Stimulated activated CD4-positive, alpha-beta T cell treated with anti-CD3 and anti-CD28 coated beads, Interleukin-15, amount 100 ng/mL, for 1 hour (primary cell): ENCODE measurements around the gene ARHGAP24.

Experiments
- DNase-seq, 2 donors: peaks; one replicate each; pipeline ENCODE4 v3.0.0-alpha.2; 2020; ENCODE audit warnings: low read depth in 1 of 2, low spot score in 1 of 2

ARHGAP24 gene

DNA sequence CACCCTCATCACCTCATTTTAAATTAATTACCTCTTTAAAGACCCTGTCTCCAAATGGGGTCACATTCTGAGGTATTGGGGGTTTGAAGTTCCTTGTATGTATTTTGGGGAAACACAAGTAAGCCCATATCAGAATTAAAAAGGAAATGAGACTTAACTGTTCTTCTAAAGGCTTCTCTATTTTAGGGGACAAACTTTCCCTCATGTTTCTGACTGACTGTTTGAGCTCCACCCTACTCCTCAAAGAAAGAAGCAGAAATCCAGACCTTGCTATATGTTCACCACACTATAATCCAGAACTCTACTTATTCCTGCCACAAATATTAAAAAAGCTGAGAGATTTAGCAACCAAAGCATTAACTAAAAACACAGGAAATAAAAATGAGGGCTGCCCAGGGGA is 258.8 kb downstream of the ARHGAP24 start:
- DNase-seq = no peak

DNA sequence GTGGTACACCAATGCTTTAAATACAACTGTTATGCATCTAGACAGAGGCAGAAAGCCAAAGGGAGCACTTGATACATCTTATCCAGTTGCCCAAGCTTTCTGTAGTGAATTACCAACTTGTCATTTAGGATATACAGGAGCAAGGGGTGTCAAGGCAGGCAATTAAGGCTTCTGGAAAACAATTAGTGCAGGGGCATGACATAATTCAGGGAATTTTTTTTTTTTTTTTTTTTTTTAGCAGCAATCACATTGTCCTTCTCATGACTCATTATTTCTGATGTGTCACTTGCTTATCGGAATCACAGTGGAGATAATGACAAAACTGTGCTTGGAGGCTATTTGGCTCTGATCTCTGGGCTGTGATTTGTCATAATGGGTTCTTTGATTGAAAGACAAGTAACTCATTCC is 259.5 kb downstream of the ARHGAP24 start:
- no peak for DNase-seq

DNA sequence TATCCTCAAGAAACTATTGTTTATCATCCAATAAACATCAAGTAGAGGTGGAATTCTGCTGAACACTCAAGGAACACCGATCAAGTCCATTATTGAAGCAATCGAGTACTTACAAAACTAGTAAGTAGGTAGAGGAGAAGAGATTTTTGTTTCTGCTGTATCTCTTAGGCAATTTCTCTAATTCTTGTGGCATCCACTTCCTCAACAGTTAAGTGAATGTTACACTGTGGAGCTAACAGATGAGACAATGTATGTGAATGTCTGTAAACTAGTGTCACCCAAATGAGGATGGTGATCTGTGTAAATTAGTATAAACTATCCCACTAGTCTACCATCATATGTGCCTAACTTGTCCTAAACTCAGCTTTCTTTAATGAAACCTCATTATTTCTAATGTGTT is 261.6 kb downstream of the ARHGAP24 start:
- DNase-seq = no peak

DNA sequence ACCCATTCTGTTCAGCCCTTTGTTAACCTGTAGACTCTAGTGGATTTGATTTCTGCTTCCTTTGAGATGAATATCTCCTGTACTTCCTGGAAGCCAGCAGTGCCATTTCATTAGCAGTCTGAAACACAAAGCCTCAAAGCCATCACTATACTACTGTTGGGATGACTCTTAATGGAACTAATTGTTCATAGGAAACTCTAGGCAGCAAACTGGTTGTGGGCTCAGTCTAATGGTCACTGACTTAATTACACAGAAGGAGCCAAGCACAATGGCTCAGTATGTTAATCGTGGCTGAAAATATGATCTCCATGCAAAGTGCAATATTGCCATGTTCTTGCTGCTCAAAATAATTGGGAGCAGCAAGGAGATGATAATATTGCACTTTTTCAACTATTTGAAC is 262.3 kb downstream of the ARHGAP24 start:
- DNase-seq = no peak

DNA sequence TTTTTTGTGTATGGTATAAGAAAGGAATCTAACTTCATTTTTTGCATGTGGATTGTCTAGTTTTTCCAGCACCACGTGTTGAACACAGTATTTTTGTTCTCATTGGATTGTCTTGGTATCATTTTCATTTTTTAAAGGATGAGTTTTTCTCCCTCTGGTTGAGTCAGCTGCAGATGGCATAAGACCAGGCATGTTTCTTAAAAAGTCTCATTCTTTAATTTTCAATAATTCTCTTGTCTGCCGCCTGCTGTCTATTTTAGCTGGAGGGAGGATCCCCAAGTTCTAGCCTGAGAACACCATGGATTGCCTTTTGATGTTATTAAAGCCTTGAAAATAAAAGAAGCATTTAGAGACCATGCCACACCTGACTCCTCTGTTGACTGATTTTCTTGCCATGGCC is 263.8 kb downstream of the ARHGAP24 start:
- no peak for DNase-seq

DNA sequence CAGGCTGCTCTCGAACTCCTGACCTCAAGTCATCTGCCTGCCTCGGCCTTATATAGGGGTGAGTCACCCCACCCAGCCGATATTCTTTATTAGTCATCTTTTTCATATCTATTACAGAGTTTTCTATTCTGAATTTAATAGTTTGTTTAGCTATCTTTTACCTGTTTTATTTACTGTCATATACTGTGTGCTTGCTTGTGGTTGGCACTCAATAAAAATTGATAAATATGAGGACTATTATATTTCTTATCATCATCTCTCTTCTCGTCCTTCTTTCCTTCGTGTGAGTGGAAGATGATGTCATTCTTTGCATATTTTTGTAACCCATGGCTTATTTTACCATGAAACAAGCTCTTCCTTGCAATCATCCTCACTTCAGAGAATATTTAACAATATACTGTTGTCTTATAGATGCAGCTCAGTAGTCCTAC is 265.5 kb downstream of the ARHGAP24 start:
- no peak for DNase-seq

DNA sequence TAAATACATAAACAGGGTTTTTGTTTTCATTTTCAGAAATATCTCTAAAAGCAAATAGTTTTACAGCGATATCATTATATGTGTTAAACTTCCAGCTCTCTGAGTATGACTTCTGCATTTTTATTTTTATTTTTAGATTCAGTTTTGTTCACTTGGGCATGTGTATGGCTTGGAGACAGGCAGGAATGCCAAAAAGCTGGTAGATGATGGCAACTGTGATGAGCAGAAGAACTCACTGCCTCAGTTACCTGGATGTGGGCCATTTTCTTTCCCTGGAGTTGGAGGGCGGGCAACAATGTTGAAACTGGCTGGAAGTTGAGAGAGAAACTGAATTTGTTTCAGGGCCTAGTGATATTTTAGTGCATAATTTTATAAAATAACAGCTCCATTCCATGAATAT is 266.4 kb downstream of the ARHGAP24 start:
- no peak for DNase-seq

DNA sequence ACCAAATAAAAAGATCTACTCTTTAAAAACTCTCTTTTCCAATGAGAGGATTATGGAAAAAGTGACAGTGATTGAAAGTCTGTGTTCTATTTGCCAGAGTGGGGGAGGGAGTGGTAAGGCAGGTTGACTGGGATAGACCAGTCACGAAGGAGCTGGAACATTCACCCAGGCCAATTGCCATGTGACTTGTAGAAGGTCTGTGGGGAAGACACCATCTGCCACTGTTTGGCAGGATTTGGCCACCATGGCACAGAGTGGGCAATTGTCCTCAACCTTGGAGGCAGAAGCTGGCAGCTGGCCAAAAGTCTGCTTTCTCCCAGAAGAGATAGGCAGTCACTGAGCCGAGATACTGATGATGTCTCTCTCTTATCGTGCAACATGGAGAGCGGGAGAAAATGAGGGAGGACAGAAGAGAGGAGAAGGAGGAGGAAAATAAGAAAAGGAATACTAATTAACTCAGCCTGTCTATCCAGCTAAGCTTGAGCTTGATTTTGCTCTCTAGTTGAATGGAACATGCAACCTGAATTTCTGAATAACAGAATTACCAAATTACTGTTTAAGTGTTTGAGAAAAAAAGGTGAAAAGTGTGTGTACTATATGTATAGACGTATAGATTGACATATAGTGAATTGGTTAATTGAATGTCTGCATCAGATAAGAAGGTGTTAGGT is 267.1 kb downstream of the ARHGAP24 start:
- DNase-seq = no peak

DNA sequence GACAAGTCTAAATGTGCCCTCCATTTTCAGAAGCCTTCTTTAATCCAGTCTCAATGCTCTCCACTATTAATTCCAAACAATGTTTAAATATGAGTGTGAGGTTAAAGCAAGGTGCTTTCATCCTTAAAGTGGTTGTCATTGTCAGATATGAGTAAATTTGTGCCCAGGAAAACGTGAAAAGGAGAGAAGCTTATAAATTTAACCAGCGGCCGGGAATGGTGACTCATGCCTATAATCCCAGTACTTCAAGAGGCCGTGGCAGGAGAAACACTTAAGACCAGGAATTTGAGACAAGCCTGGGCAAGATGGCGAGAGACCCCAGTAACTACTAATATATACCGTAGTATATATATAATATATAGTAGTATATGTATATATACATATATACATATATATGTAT is 270.0 kb downstream of the ARHGAP24 start:
- DNase-seq = no peak

DNA sequence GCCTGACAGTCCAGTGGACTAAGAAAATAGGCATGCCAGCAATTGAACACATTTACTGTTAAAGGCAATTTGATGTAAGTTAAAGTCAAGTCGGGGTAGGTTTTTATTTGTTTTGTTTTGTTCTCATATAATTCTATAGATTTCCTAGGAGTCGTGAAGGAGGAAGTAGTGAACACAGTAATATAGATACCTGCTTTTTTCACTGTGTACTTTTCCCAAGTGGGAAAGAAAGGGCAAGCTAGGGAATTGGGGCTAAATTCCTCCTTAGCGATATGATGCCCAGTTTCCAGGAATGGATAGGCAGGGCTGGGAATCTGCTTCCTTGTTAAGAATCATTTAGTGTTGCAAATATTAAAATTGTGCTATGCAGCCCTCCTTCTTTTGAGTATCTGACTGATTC is 271.0 kb downstream of the ARHGAP24 start:
- no peak for DNase-seq

DNA sequence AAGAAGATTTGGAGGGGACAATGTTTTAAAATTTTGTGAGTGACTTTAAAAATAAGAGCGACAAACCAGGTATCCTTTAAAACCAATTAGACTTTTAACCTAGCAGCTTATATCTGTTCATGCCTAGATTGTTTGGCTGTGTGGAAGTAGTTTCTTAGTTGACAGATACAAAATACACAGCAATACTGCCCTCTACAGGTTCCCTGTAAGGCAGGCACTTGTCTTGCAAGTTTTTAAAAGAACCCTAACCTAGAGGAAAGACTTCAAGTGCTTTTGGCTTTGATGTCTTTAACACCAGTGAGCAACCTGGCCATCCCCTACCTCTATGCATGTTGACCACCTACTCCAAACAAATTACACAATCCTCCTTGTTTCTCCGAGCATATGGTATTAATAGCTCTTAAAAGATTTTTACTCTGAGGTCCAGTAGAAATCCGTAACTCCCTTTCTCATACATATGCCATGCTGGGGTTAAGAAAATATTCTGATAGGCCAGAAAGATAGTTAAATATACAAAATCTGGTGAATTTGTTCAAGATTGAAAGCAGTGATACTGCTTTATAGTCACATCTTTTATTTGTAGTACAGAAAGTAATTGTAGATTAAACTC is 273.0 kb downstream of the ARHGAP24 start:
- DNase-seq = no peak

DNA sequence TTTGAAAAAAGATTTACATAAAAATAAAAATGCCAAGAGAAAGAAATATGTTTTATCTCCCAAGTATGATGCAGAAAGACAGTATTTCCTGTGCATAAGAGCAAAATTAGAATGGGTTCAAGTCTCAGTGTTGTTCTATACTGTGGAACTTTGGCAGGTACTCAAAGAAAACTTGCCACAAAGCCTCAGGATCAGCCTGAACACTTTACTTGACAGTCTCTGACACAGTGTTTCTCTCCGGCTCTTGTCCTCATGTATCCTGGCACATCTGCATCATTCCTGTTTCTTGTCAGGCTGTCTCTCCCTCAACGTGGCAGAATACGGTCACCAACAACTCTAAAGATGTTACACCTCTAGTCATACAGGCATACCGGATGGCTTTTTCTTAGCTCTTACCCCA is 273.7 kb downstream of the ARHGAP24 start:
- DNase-seq = no peak

DNA sequence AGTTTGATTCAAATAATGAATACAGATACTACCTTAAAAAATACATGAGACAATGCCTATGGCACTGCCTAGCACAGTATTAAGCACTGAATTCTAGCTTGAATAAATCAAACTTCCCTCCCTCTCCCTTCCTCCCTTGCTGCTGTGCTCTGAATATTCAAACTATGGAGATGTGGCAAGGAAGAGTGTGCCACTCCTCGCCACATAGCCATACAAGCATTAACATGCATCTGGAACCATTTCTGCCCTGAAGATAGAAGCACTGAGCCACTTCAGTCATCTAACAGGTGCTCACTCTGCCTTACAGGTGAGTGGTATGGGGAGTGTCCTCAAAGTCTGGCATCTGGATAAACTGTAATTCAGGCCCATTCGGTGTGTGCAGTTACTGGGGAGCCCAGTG is 276.9 kb downstream of the ARHGAP24 start:
- DNase-seq = no peak

DNA sequence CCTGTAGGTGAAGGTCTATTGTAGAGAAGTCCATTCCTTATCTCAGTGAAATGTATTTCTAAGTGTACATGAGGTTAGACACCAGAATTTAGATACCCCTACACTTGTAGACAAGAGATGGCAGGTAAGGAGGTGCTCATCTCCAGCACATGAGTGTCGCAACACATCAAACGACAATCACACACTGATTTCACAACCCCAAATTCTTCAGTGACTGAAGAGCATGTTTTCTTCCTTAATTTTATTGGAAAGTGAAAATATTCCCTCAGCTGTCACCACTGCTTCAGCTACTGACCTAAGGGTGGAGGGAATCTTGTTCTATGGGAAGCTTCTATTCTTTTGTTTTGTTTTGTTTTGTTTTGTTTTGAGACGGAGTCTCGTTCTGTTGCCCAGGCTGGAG is 280.3 kb downstream of the ARHGAP24 start:
- no peak for DNase-seq

DNA sequence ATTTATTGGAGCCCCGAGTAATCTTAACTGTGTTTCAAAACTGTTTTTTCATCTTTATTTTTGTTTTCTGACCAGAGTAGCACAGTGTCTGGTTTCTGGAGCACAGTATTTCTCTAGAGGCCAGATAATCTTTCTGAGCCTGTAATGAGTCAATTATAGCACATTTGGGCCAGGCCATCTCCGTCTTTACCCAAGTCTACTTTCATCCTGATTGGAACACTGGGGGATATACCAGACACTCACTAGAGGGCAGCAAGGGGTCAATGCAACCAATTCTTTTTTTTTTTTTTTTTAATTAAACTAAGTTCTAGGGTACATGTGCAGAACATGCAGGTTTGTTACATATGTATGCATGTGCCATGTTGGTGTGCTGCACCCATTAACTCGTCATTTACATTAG is 282.0 kb downstream of the ARHGAP24 start:
- no peak for DNase-seq

DNA sequence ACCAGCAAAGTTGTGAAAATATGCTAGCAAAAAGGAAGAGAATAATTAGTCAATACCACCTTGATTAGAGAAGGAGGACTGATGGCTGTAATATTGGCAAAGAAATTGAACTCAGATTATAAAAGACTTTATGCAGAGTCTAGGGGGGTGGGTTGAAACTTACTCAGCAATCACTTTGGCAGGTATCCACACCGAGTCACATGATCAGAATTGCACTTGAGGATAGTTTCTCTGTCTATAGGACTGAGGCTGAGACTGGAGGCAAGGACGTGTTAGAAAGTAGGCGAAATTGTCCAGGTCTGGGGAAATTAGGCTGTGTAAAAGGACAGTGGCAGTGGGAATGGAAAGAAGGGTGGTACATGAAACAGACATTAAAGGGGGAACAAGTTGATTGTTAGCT is 284.4 kb downstream of the ARHGAP24 start:
- no peak for DNase-seq

DNA sequence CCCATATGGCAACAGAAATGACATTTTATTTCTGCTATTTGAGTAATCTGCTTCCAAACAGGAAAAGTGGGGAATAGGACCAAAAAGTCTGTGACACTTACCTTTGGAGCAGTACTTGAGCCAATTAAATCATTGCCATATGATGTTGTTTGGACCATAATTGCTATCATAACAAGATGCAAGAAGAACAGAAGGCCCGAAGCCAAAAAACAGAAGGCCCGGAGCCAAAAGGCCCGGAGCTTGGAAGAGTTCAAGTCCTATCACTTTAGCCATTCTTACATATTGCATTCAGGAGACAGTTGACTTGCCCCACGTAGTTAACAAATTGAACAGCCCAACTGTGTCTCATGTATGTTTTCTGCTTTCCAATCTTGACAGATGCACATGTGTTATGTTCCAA is 285.6 kb downstream of the ARHGAP24 start:
- no peak for DNase-seq

DNA sequence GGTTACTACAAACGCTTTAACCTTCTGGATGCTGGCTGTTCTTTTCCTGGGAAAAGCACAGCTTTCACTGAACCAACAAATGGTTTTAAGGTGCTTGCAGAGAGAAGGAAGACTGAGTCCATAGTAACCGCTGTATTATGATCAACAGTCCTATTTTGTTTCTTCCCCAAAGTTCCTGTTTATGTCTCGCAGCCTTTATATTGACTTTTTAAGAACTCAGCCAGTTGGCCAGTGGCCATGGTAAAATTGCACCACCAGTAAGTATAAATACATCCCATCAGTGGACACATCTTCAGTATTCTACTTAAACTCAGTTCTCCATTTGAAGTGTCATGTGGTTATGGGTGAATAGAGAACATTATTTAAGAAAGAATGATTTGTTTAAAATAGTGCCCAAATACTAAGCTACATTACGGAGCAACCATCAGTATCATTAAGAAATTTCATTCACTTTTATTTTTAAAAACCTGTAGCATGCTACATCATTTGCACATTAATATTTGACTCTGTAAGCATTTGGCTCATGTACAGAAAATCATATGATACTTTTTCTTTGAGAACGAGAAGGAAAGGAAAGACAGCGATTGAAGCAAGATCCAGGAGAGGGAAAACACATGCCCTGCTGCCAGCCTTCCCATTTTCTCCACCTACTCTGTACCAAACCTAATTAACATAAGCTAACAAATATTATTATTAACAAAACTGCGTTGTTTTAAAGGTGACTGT is 287.0 kb downstream of the ARHGAP24 start:
- no peak for DNase-seq

DNA sequence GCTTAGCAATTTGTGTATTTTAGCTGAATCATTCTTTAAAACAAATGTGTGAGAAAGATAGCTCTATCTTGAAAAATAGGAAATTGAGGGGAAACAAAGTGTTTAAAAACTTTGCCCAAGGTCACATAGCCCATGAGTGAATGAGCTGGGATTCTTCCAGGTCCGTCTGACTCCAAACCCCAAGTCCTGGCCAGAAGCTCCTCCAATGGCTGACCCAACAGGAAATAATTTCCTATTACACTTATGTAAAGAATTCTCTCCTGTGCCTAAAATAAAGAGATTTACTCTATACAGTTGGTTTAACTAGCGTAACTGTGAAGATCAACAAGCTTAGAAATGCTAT is 287.6 kb downstream of the ARHGAP24 start:
- DNase-seq = no peak

DNA sequence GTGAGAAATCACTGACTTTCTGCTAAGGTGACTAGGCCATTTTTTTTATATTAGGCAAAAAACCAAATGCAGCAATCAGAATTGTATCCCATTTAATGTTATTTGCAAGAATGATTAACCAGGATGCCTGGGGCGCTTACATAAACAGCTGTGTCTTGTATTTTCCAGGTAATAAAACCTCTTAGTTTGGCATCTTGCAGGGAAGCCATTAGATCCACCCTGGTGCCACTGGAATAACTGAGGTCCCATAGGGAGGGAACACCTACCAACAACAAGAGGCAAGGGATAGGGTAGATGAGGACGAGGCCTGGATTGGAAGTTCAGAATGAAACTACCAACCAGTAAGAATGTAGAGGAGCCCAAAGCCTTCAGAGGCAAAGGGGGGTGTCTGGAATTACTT is 288.3 kb downstream of the ARHGAP24 start:
- no peak for DNase-seq

DNA sequence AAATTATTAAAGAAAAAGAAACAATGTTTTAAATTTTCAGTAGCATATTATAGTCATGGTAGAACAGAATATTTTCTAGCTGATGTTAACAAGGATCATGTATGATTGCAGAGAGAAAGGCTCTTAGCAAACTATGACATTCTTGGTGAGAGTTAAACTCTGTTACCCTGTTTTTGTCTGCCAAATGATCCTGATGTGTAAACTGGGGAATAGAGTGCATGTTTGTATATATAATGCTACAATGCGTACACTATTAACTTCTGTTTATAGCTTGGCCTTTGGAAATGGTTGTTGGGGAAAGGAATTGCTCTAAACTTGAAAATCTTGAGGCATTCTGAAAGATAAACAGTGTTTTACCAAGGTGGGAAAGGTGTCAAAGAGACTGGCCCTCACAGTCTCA is 292.7 kb downstream of the ARHGAP24 start:
- DNase-seq = no peak

DNA sequence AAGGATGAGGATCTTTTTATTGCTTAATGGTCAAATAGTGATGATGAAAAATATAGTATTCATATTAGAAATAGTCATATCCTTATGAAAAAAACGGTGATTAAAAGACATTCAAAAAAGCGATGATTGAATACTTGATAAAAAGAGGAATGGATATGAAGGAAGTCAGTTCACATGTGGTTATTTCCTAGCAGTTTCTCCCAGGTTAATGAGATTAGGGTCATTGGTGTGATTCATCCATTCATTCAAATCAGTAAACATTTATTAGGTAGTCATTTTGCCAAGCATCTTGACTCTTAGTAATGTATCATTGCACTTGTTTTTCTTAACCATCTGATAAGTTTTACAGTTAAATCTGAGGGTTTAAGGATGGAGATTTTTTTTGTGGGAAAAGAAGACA is 294.1 kb downstream of the ARHGAP24 start:
- no peak for DNase-seq

DNA sequence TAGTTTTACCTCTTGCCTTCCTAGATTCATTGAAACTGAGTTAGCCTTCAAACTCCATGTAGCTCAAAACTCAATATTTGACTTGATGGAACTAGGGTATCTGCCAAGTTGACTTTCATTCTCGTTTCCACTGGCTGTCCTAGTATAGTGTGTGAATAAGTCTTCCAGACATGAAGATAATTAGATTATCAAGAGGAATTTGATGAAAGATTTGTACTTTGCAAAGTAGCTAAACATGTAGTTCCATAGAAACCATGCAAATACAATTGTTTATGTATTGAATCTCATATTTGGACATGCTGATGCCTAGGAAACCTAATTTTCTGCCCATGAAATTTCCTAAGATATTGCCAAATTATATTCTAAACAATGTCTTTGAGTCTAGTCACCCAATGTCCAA is 297.5 kb downstream of the ARHGAP24 start:
- DNase-seq = no peak
